Measurements from ENCODE around the gene LYSET.

The LYSET gene

GRCh38 chr14:93184391-93185348, at the start of gene LYSET, which contains the start of gene MOAP1:
Gene LYSET (plus strand): TSS chr14:93185317. CDS start chr14:93185406, 89 bp downstream.
Gene MOAP1 (minus strand): TSS chr14:93184897. CDS start chr14:93184242, 655 bp downstream.
- peak within 1 kb of the TSS; percentile 97 for H3K27ac ChIP-seq
- no peak for TF ChIP-seq ZFX (IDR thresholded peaks at IDR 0.05; ENCODE audit: borderline replicate concordance)
- peak; percentile 60 for TF ChIP-seq CTCF (IDR thresholded peaks at IDR 0.05)

GRCh38 chr14:93135399-93135798, 49.7 kb upstream of the LYSET start:
- H3K27ac ChIP-seq: peak overlapping the region; percentile 93
- no peak for TF ChIP-seq ZFX (IDR thresholded peaks at IDR 0.05; ENCODE audit: borderline replicate concordance)
- TF ChIP-seq CTCF (IDR thresholded peaks at IDR 0.05): no peak

GRCh38 chr14:93136009-93136408, 49.1 kb upstream of the LYSET start:
- no peak for TF ChIP-seq CTCF (IDR thresholded peaks at IDR 0.05)
- TF ChIP-seq ZFX (IDR thresholded peaks at IDR 0.05; ENCODE audit: borderline replicate concordance): no peak
- peak overlapping the region; percentile 93 for H3K27ac ChIP-seq

- H3K27ac ChIP-seq: peak overlapping the region; percentile 93
Measured at GRCh38 chr14:93136508-93136907, 48.6 kb upstream of the LYSET start.

GRCh38 chr14:93137864-93138263, 47.3 kb upstream of the LYSET start:
- peak overlapping the region; percentile 93 for H3K27ac ChIP-seq
- TF ChIP-seq ZFX (IDR thresholded peaks at IDR 0.05; ENCODE audit: borderline replicate concordance) (no peak), CTCF (IDR thresholded peaks at IDR 0.05) (peak; percentile 32)

- TF ChIP-seq ZFX (IDR thresholded peaks at IDR 0.05; ENCODE audit: borderline replicate concordance) (no peak), CTCF (IDR thresholded peaks at IDR 0.05) (no peak)
- H3K27ac ChIP-seq: no peak overlapping the region
Measured at GRCh38 chr14:93142854-93143652, 42.1 kb upstream of the LYSET start.

GRCh38 chr14:93146119-93146518, 39.0 kb upstream of the LYSET start:
- TF ChIP-seq CTCF (IDR thresholded peaks at IDR 0.05) (no peak), ZFX (IDR thresholded peaks at IDR 0.05; ENCODE audit: borderline replicate concordance) (no peak)
- H3K27ac ChIP-seq: no peak overlapping the region

Data from 22Rv1 (cell line).